CD4-positive, alpha-beta T cell treated with Interferon alpha-2 for 1 hour (primary cell): ENCODE measurements around the gene LNP1.
"Not testable (repeated sequence)": the region's sequence is repeated elsewhere in the genome, so short reads cannot be mapped to it uniquely, and the experiment has no call there.

Experiments used
- DNase-seq, 2 donors: peaks; one replicate each; pipeline ENCODE4 v3.0.0-alpha.2; 2020 to 2022

LNP1 gene

GRCh38 chr3:100400780-100401673, at the start of gene LNP1, which contains the start of gene TOMM70:
TSS of gene LNP1 (plus strand) at chr3:100401539. CDS start at chr3:100429730, 28,191 bp downstream.
TSS of gene TOMM70 (minus strand) at chr3:100401089. CDS start at chr3:100400949, 140 bp downstream.
- peak; percentile 92 to 94 for DNase-seq

GRCh38 chr3:100351770-100352169, 49.6 kb upstream of the LNP1 start:
- DNase-seq = not testable (repeated sequence)

GRCh38 chr3:100352296-100353231, 48.8 kb upstream of the LNP1 start:
- DNase-seq = no peak

GRCh38 chr3:100354850-100355249, 46.5 kb upstream of the LNP1 start:
- no peak for DNase-seq

- no peak for DNase-seq
These were observed 42.9 kb upstream of the LNP1 start for GRCh38 chr3:100358413-100358812.

- no peak for DNase-seq
These were observed 42.3 kb upstream of the LNP1 start for GRCh38 chr3:100359035-100359434.

GRCh38 chr3:100360757-100361496, 40.4 kb upstream of the LNP1 start:
- DNase-seq = no peak

GRCh38 chr3:100361897-100362296, 39.4 kb upstream of the LNP1 start:
- DNase-seq = no peak

GRCh38 chr3:100364421-100364820, 36.9 kb upstream of the LNP1 start:
- DNase-seq = no peak

- DNase-seq = no peak
These were observed 34.9 kb upstream of the LNP1 start for GRCh38 chr3:100366424-100366823.

GRCh38 chr3:100368441-100368840, 32.9 kb upstream of the LNP1 start:
- no peak for DNase-seq

- DNase-seq = no peak
These were observed 30.6 kb upstream of the LNP1 start for GRCh38 chr3:100370756-100371155.

- no peak for DNase-seq
These were observed 26.8 kb upstream of the LNP1 start for GRCh38 chr3:100374521-100374920.

- no peak for DNase-seq
These were observed 25.0 kb upstream of the LNP1 start for GRCh38 chr3:100376301-100376700.

GRCh38 chr3:100384733-100385525, 16.4 kb upstream of the LNP1 start:
- DNase-seq = no peak

GRCh38 chr3:100386437-100387074, 14.8 kb upstream of the LNP1 start:
- no peak for DNase-seq

- no peak for DNase-seq
These were observed 12.3 kb upstream of the LNP1 start for GRCh38 chr3:100389025-100389424.

- DNase-seq = no peak
These were observed 5.5 kb upstream of the LNP1 start for GRCh38 chr3:100395679-100396431.

GRCh38 chr3:100396967-100397366, 4.4 kb upstream of the LNP1 start:
- no peak for DNase-seq

GRCh38 chr3:100399341-100400071, 1.8 kb upstream of the LNP1 start:
- no peak for DNase-seq
